Measurements from ENCODE around the gene KDM1B. TPM values are rescaled to one million over a fixed set of nuclear protein-coding genes. Genes with fewer than 3 reads are reported as not detected.

The KDM1B gene
- total RNA-seq, 2 experiments from 2014 or later, result 8.9 to 10.5 TPM

GRCh38 chr6:18245642-18246041 is 90.4 kb downstream of the KDM1B start:
- Mint-ChIP-seq H3K36me3 (ENCODE audit: low read depth) (peaks cover 88% of the 10 kb centered on the region), H3K27me3 (no peaks in the 10 kb centered on the region), H3K27ac (peak overlapping the region; percentile 73), H3K4me1 (peaks cover 69% of the 10 kb centered on the region), H3K9me3 (peaks cover 5% of the 10 kb centered on the region), H3K4me3 (no peak overlapping the region)
- CTCF ChIA-PET, result interaction anchor here (1.0 kb wide), 1 partner anchor 9 kb away, joined by 3 read pairs; no protein-coding TSS in a partner anchor
- POLR2A ChIA-PET, result no interaction called here
- no peak for DNase-seq

- Mint-ChIP-seq H3K27me3 (no peaks in the 10 kb centered on the region), H3K4me3 (no peak overlapping the region), H3K27ac (peak overlapping the region; percentile 73), H3K36me3 (ENCODE audit: low read depth) (peaks cover 85% of the 10 kb centered on the region), H3K9me3 (peaks cover 5% of the 10 kb centered on the region), H3K4me1 (peaks cover 66% of the 10 kb centered on the region)
- ChIA-PET CTCF (interaction anchor here (0.5 to 1.0 kb wide), 2 partner anchors 8 to 146 kb away, joined by 3 read pairs; no protein-coding TSS in a partner anchor), POLR2A (no interaction called here)
- DNase-seq, result no peak
Observed at GRCh38 chr6:18246205-18246604, 91.0 kb downstream of the KDM1B start.

GRCh38 chr6:18247002-18247401 is 91.8 kb downstream of the KDM1B start:
- no peak overlapping the region for H3K27ac Mint-ChIP-seq
- DNase-seq, result no peak
- peaks cover 5% of the 10 kb centered on the region for H3K9me3 Mint-ChIP-seq
- no peak overlapping the region for H3K4me3 Mint-ChIP-seq
- ChIA-PET CTCF (no interaction called here), POLR2A (no interaction called here)
- peaks cover 86% of the 10 kb centered on the region for H3K36me3 Mint-ChIP-seq (ENCODE audit: low read depth)
- no peaks in the 10 kb centered on the region for H3K27me3 Mint-ChIP-seq
- H3K4me1 Mint-ChIP-seq, result peaks cover 65% of the 10 kb centered on the region

DNA sequence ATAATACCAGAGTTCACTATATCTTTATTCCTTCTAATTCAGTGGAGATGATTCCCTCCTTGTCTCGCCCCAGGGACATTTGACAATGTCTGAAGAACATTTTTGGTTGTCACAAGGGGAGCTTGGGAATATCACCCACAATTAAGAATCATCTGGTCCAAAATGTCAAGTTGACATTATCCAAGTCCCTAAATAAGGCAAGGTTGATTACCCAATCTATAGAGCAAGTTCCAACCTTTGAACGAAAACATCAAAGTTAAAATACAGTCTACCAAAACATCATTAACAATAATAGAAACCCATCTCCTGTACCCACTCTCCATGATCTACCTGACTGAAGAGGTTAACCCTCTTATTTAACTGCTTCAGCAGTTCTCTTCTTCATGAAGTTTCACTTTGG is 93.5 kb downstream of the KDM1B start:
- H3K4me3 Mint-ChIP-seq, result no peak overlapping the region
- H3K9me3 Mint-ChIP-seq, result peaks cover 5% of the 10 kb centered on the region
- POLR2A ChIA-PET, result no interaction called here
- DNase-seq, result no peak
- H3K27me3 Mint-ChIP-seq, result no peaks in the 10 kb centered on the region
- no peak overlapping the region for H3K27ac Mint-ChIP-seq
- CTCF ChIA-PET, result no interaction called here
- peaks cover 81% of the 10 kb centered on the region for H3K36me3 Mint-ChIP-seq (ENCODE audit: low read depth)
- H3K4me1 Mint-ChIP-seq, result peaks cover 52% of the 10 kb centered on the region

DNA sequence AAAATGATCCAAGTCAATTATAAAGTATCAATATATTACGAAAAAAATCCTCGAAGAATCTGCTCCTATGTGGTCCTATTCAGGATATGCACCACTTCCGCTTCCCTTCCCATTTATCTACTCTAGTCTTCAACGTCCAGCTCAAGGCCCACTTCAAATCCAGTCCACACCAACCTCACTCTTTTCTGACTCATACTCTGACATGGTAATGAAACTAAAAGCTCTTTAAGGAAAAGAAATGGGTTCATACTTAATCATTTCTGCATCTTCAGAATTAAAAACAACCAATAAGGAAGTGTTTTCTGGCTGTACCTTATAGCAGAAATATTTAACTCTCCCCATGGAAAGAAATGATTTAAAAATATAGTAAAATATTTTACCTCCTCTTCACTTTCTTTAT is 94.0 kb downstream of the KDM1B start:
- Mint-ChIP-seq H3K9me3 (peaks cover 5% of the 10 kb centered on the region), H3K27ac (no peak overlapping the region), H3K4me3 (no peak overlapping the region), H3K27me3 (no peaks in the 10 kb centered on the region), H3K36me3 (ENCODE audit: low read depth) (peaks cover 80% of the 10 kb centered on the region), H3K4me1 (peaks cover 46% of the 10 kb centered on the region)
- DNase-seq, result no peak
- CTCF ChIA-PET, result interaction anchor here (0.7 kb wide), 1 partner anchor 44 kb away, joined by 3 read pairs; no protein-coding TSS in a partner anchor
- POLR2A ChIA-PET, result no interaction called here

DNA sequence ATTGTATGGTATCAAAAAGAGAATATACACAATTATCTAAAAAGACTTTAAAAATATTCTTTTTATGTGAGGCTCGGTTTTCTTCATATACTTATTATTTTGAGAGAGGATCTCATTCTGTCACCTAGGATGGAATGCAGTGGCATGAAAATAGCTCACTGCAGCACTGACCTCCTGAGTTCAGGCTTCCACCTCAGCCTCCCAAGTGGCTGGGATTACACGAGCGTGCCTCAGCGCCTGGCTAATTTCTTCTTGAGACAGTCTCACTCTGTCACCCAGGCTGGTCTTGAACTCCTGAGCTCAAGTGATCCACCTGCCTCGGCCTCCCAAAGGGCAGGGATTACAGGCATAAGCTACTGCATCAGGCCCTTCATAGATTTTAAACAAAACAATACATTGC is 98.4 kb downstream of the KDM1B start:
- Mint-ChIP-seq H3K36me3 (ENCODE audit: low read depth) (peaks cover 74% of the 10 kb centered on the region), H3K27me3 (no peaks in the 10 kb centered on the region), H3K4me3 (no peak overlapping the region), H3K9me3 (peaks cover 2% of the 10 kb centered on the region), H3K27ac (no peak overlapping the region), H3K4me1 (peaks cover 27% of the 10 kb centered on the region)
- no peak for DNase-seq
- POLR2A ChIA-PET, result no interaction called here
- CTCF ChIA-PET, result no interaction called here

DNA sequence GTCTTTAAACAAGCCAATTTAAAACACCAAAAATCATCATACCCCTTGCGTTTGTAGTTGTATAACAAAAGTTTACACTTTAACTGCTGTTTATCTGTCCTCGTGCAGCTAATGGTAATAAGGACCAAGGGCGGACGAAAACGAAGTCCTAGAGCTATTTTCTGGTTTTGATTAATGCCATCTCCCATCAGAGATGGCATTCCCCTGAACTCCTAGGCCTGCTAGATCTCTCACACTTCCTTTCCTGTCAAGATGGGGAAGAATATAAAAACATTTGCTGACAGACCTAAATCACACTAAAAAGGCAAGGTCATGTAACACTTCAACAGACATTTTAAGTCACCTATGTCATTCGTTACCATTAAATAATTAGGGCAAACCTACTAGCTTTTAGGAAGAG is 99.6 kb downstream of the KDM1B start:
- CTCF ChIA-PET, result interaction anchor here (0.9 kb wide), 1 partner anchor 9 kb away, joined by 3 read pairs; no protein-coding TSS in a partner anchor

GRCh38 chr6:18259675-18260447 is 104.6 kb downstream of the KDM1B start:
- H3K27me3 Mint-ChIP-seq, result no peaks in the 10 kb centered on the region
- H3K4me3 Mint-ChIP-seq, result peak overlapping the region; percentile 33
- H3K36me3 Mint-ChIP-seq (ENCODE audit: low read depth), result peaks cover 77% of the 10 kb centered on the region
- peak overlapping the region; percentile 50 for H3K27ac Mint-ChIP-seq
- CTCF ChIA-PET, result interaction anchor here (0.6 to 1.5 kb wide), 3 partner anchors 23 to 643 kb away, joined by 3 to 4 read pairs (median 4); no protein-coding TSS in a partner anchor
- peaks cover 50% of the 10 kb centered on the region for H3K4me1 Mint-ChIP-seq
- H3K9me3 Mint-ChIP-seq, result no peaks in the 10 kb centered on the region
- POLR2A ChIA-PET, result no interaction called here
- DNase-seq, result no peak

More for the DNA sequence above, 99.6 kb downstream of the KDM1B start:
- DNase-seq, result no peak
- H3K4me3 Mint-ChIP-seq, result no peak overlapping the region
- POLR2A ChIA-PET, result no interaction called here
- no peaks in the 10 kb centered on the region for H3K9me3 Mint-ChIP-seq
- H3K36me3 Mint-ChIP-seq (ENCODE audit: low read depth), result peaks cover 71% of the 10 kb centered on the region
- H3K27me3 Mint-ChIP-seq, result no peaks in the 10 kb centered on the region
- no peak overlapping the region for H3K27ac Mint-ChIP-seq
- peaks cover 28% of the 10 kb centered on the region for H3K4me1 Mint-ChIP-seq

DNA sequence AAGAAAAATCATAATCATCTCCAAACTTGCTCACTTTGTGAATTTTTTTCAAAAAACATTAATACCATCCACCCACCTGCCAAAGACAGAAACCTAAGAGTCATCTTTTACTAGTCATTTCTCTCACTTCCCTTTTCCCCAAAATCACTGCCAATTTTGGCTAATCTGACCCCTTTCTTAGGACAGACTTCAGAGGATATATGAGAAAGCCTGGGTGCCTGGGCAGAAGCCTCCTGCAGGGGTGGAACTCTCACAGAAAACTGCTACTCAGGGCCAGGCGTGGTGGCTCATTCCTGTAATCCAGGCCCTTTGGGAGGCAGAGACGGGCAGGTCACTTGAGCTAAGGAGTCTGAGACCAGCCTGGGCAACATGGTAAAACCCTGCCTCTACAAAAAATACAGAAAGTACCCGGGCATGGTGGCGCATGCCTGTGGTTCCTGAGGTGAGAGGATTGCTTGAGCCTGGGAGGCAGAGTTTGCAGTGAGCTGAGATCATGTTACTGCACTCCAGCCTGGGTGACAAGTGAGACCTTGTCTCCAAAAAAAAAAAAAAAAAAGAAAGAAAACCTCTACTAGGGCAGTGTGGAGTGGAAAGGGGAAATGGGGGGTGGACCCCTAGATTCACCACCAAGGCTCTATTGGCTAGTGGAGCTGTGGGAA is 105.4 kb downstream of the KDM1B start:
- Mint-ChIP-seq H3K9me3 (no peaks in the 10 kb centered on the region), H3K4me3 (peak overlapping the region; percentile 89), H3K27ac (peak overlapping the region; percentile 50), H3K36me3 (ENCODE audit: low read depth) (peaks cover 77% of the 10 kb centered on the region), H3K4me1 (peaks cover 52% of the 10 kb centered on the region), H3K27me3 (no peaks in the 10 kb centered on the region)
- ChIA-PET POLR2A (interaction anchor here (1.1 kb wide), 1 partner anchor 25 kb away, joined by 4 read pairs; no protein-coding TSS in a partner anchor), CTCF (interaction anchor here (0.6 to 1.5 kb wide), 4 partner anchors 24 to 644 kb away, joined by 3 to 4 read pairs (median 4); no protein-coding TSS in a partner anchor)
- DNase-seq, result peak; percentile 23

DNA sequence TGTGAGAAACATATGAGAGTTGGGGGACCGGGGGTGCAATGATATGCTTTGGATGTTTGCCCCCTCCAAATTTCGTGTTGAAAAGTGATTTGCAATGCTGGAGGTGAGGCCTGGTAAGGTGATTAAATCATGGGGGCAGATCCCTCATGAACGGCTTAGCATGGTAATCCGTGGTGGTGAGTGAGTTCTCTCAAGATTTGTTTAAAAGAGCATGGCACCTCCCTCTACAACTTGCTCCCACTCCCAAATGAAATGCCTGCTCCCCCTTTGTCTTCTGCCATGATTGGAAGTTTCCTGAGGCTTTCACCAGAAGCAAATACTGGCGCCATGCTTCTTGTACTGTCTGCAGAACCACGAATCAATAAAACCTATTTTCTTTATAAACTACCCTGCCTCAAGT is 106.7 kb downstream of the KDM1B start:
- H3K4me1 Mint-ChIP-seq, result peaks cover 54% of the 10 kb centered on the region
- CTCF ChIA-PET, result no interaction called here

GRCh38 chr6:18262702-18263417 is 107.6 kb downstream of the KDM1B start:
- peak overlapping the region; percentile 89 for H3K4me3 Mint-ChIP-seq
- peaks cover 61% of the 10 kb centered on the region for H3K36me3 Mint-ChIP-seq (ENCODE audit: low read depth)
- no peaks in the 10 kb centered on the region for H3K27me3 Mint-ChIP-seq
- peak overlapping the region; percentile 95 for H3K27ac Mint-ChIP-seq
- ChIA-PET POLR2A (no interaction called here), CTCF (no interaction called here)
- H3K9me3 Mint-ChIP-seq, result no peaks in the 10 kb centered on the region
- peaks cover 53% of the 10 kb centered on the region for H3K4me1 Mint-ChIP-seq
- peak; percentile 65 for DNase-seq

More for the DNA sequence above, 106.7 kb downstream of the KDM1B start:
- peak overlapping the region; percentile 95 for H3K27ac Mint-ChIP-seq
- POLR2A ChIA-PET, result no interaction called here
- H3K27me3 Mint-ChIP-seq, result no peaks in the 10 kb centered on the region
- H3K4me3 Mint-ChIP-seq, result peak overlapping the region; percentile 89
- DNase-seq, result no peak
- no peaks in the 10 kb centered on the region for H3K9me3 Mint-ChIP-seq
- peaks cover 70% of the 10 kb centered on the region for H3K36me3 Mint-ChIP-seq (ENCODE audit: low read depth)

DNA sequence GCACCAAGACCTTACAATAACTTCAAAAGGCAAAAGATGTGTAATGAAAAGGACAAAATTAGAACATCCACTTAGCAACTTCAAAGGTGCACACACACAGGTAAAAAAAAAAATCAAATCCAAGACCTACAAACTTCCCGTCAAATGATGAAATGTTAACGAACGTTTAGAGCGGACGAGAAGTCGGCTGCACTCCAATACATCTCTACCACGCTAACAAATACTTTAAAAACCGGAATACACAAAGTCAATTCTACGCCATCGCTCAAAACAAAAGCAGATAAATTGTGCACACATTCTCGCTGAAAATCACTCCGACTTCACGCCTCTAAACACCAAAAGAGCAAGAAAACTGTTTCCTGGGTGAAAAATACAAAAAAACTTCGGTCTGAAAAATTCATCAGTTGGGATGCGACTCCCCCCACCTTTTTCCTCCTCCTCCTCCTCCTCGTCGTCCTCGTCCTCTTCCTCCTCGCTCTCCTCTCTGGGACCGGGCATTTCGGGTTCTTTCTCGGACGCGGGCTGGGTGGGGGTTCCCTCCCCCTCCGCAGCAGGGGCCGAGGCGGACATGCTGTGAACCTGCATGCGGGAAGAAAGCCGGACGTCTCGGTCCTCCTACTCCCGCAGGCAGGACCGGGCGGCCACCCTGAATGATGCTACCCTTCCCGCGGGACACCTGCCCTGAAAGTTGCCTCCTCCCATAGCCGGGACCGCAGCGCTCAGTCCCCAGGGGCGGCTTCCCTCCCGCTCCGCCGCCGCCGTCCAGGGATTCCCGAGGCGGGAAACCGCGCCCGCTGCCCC is 108.4 kb downstream of the KDM1B start:
- Mint-ChIP-seq H3K4me1 (peaks cover 51% of the 10 kb centered on the region), H3K27me3 (no peaks in the 10 kb centered on the region), H3K36me3 (ENCODE audit: low read depth) (peaks cover 57% of the 10 kb centered on the region), H3K9me3 (no peaks in the 10 kb centered on the region), H3K27ac (peak overlapping the region; percentile 95), H3K4me3 (peak overlapping the region; percentile 89)
- DNase-seq, result peak; percentile 19
- CTCF ChIA-PET, result no interaction called here
- POLR2A ChIA-PET, result interaction anchor here (0.5 kb wide), 1 partner anchor 159 kb away, joined by 3 read pairs; no protein-coding TSS in a partner anchor

Measured in activated CD4-positive, alpha-beta T cell treated with anti-CD3 and anti-CD28 coated beads, Interleukin-2, amount 10 ng/mL, durations not matched to agents 7 days and 5 days (primary cell).